ENCODE results near the gene DNMT3L.

DNMT3L gene

GRCh38 chr21:44265734-44266270, 4.1 kb upstream of the DNMT3L start:
- Histone ChIP-seq H3K36me3 (ENCODE audit: control insufficient read depth, insufficient read depth, low read length) (no peaks in the 10 kb centered on the region), H3K4me3 (ENCODE audit: low read depth, low read length) (no peak overlapping the region), H3K9me3 (ENCODE audit: control insufficient read depth, insufficient read depth, low read length) (no peaks in the 10 kb centered on the region), H3K9ac (ENCODE audit: low read depth, low read length) (no peak overlapping the region), H3K27me3 (ENCODE audit: control insufficient read depth, insufficient read depth, low read length) (no peaks in the 10 kb centered on the region), H3K4me1 (ENCODE audit: control insufficient read depth, insufficient read depth, low read length) (peaks cover 5% of the 10 kb centered on the region)

GRCh38 chr21:44263768-44264167, 2.1 kb upstream of the DNMT3L start:
- no peaks in the 10 kb centered on the region for H3K36me3 ChIP-seq (ENCODE audit: control insufficient read depth, insufficient read depth, low read length)
- no peaks in the 10 kb centered on the region for H3K27me3 ChIP-seq (ENCODE audit: control insufficient read depth, insufficient read depth, low read length)
- no peak overlapping the region for H3K4me3 ChIP-seq (ENCODE audit: low read depth, low read length)
- no peaks in the 10 kb centered on the region for H3K9me3 ChIP-seq (ENCODE audit: control insufficient read depth, insufficient read depth, low read length)
- H3K4me1 ChIP-seq (ENCODE audit: control insufficient read depth, insufficient read depth, low read length) = peaks cover 5% of the 10 kb centered on the region
- no peak overlapping the region for H3K9ac ChIP-seq (ENCODE audit: low read depth, low read length)

- H3K27me3 ChIP-seq (ENCODE audit: control insufficient read depth, insufficient read depth, low read length) = no peaks in the 10 kb centered on the region
- no peak overlapping the region for H3K9ac ChIP-seq (ENCODE audit: low read depth, low read length)
- no peaks in the 10 kb centered on the region for H3K9me3 ChIP-seq (ENCODE audit: control insufficient read depth, insufficient read depth, low read length)
- peaks cover 3% of the 10 kb centered on the region for H3K36me3 ChIP-seq (ENCODE audit: control insufficient read depth, insufficient read depth, low read length)
- H3K4me1 ChIP-seq (ENCODE audit: control insufficient read depth, insufficient read depth, low read length) = peaks cover 5% of the 10 kb centered on the region
- H3K4me3 ChIP-seq (ENCODE audit: low read depth, low read length) = no peak overlapping the region
These were observed 1.6 kb upstream of the DNMT3L start for GRCh38 chr21:44263221-44263760.

GRCh38 chr21:44262338-44263056, 800 bp upstream of the DNMT3L start:
- Histone ChIP-seq H3K4me3 (ENCODE audit: low read depth, low read length) (no peak overlapping the region), H3K36me3 (ENCODE audit: control insufficient read depth, insufficient read depth, low read length) (peaks cover 3% of the 10 kb centered on the region), H3K9ac (ENCODE audit: low read depth, low read length) (no peak overlapping the region), H3K4me1 (ENCODE audit: control insufficient read depth, insufficient read depth, low read length) (peaks cover 5% of the 10 kb centered on the region), H3K27me3 (ENCODE audit: control insufficient read depth, insufficient read depth, low read length) (no peaks in the 10 kb centered on the region), H3K9me3 (ENCODE audit: control insufficient read depth, insufficient read depth, low read length) (no peaks in the 10 kb centered on the region)

- Histone ChIP-seq H3K4me1 (ENCODE audit: control insufficient read depth, insufficient read depth, low read length) (peaks cover 3% of the 10 kb centered on the region), H3K9me3 (ENCODE audit: control insufficient read depth, insufficient read depth, low read length) (no peaks in the 10 kb centered on the region), H3K4me3 (ENCODE audit: low read depth, low read length) (no peak overlapping the region), H3K27me3 (ENCODE audit: control insufficient read depth, insufficient read depth, low read length) (no peaks in the 10 kb centered on the region), H3K36me3 (ENCODE audit: control insufficient read depth, insufficient read depth, low read length) (peaks cover 3% of the 10 kb centered on the region), H3K9ac (ENCODE audit: low read depth, low read length) (peak overlapping the region; percentile 37)
These were observed 686 bp downstream of the DNMT3L start for GRCh38 chr21:44260791-44261631.

GRCh38 chr21:44260066-44260465, 1.6 kb downstream of the DNMT3L start:
- H3K27me3 ChIP-seq (ENCODE audit: control insufficient read depth, insufficient read depth, low read length) = no peaks in the 10 kb centered on the region
- no peak overlapping the region for H3K4me3 ChIP-seq (ENCODE audit: low read depth, low read length)
- H3K9ac ChIP-seq (ENCODE audit: low read depth, low read length) = no peak overlapping the region
- peaks cover 3% of the 10 kb centered on the region for H3K4me1 ChIP-seq (ENCODE audit: control insufficient read depth, insufficient read depth, low read length)
- H3K9me3 ChIP-seq (ENCODE audit: control insufficient read depth, insufficient read depth, low read length) = no peaks in the 10 kb centered on the region
- peaks cover 3% of the 10 kb centered on the region for H3K36me3 ChIP-seq (ENCODE audit: control insufficient read depth, insufficient read depth, low read length)

GRCh38 chr21:44259082-44259705, 2.5 kb downstream of the DNMT3L start:
- Histone ChIP-seq H3K4me3 (ENCODE audit: low read depth, low read length) (no peak overlapping the region), H3K36me3 (ENCODE audit: control insufficient read depth, insufficient read depth, low read length) (peaks cover 3% of the 10 kb centered on the region), H3K4me1 (ENCODE audit: control insufficient read depth, insufficient read depth, low read length) (peaks cover 3% of the 10 kb centered on the region), H3K9me3 (ENCODE audit: control insufficient read depth, insufficient read depth, low read length) (no peaks in the 10 kb centered on the region), H3K27me3 (ENCODE audit: control insufficient read depth, insufficient read depth, low read length) (no peaks in the 10 kb centered on the region), H3K9ac (ENCODE audit: low read depth, low read length) (no peak overlapping the region)

- Histone ChIP-seq H3K27me3 (ENCODE audit: control insufficient read depth, insufficient read depth, low read length) (no peaks in the 10 kb centered on the region), H3K4me1 (ENCODE audit: control insufficient read depth, insufficient read depth, low read length) (peaks cover 2% of the 10 kb centered on the region), H3K4me3 (ENCODE audit: low read depth, low read length) (no peak overlapping the region), H3K36me3 (ENCODE audit: control insufficient read depth, insufficient read depth, low read length) (peaks cover 3% of the 10 kb centered on the region), H3K9ac (ENCODE audit: low read depth, low read length) (no peak overlapping the region), H3K9me3 (ENCODE audit: control insufficient read depth, insufficient read depth, low read length) (no peaks in the 10 kb centered on the region)
These were observed 3.5 kb downstream of the DNMT3L start for GRCh38 chr21:44258056-44258725.

GRCh38 chr21:44255511-44255981, 6.2 kb downstream of the DNMT3L start:
- Histone ChIP-seq H3K27me3 (ENCODE audit: control insufficient read depth, insufficient read depth, low read length) (no peaks in the 10 kb centered on the region), H3K36me3 (ENCODE audit: control insufficient read depth, insufficient read depth, low read length) (peaks cover 3% of the 10 kb centered on the region), H3K4me3 (ENCODE audit: low read depth, low read length) (no peak overlapping the region), H3K9ac (ENCODE audit: low read depth, low read length) (no peak overlapping the region), H3K4me1 (ENCODE audit: control insufficient read depth, insufficient read depth, low read length) (no peaks in the 10 kb centered on the region), H3K9me3 (ENCODE audit: control insufficient read depth, insufficient read depth, low read length) (no peaks in the 10 kb centered on the region)

- H3K4me3 ChIP-seq (ENCODE audit: low read depth, low read length) = no peak overlapping the region
- H3K9me3 ChIP-seq (ENCODE audit: control insufficient read depth, insufficient read depth, low read length) = no peaks in the 10 kb centered on the region
- peaks cover 3% of the 10 kb centered on the region for H3K36me3 ChIP-seq (ENCODE audit: control insufficient read depth, insufficient read depth, low read length)
- H3K4me1 ChIP-seq (ENCODE audit: control insufficient read depth, insufficient read depth, low read length) = no peaks in the 10 kb centered on the region
- H3K9ac ChIP-seq (ENCODE audit: low read depth, low read length) = no peak overlapping the region
- H3K27me3 ChIP-seq (ENCODE audit: control insufficient read depth, insufficient read depth, low read length) = no peaks in the 10 kb centered on the region
These were observed 7.6 kb downstream of the DNMT3L start for GRCh38 chr21:44253832-44254710.
